Measurements from ENCODE around the gene SEMA4D.
"Not testable (repeated sequence)": the region's sequence is repeated elsewhere in the genome, so short reads cannot be mapped to it uniquely, and the experiment has no call there.

SEMA4D gene

DNA sequence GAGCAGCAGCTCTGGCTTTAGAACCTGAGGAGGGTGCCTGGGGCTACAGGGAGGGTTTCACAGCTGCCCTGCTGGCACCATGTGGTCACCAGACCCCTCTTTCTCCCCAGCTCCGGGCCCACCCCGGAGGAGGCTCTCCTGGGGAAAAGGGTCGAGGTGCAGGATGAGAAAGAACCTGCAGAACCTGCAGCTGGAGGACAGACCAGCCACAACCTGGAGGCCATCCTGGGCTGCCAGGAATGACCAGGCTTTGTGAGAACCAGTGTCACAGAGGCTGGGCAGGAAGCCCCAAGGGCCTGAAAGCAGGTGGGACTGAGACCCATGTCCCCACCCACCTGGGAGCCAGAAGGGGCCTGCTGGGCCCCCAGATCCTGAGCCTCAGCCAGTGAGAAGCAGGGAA, 23.0 kb downstream of the SEMA4D start:
- TF ChIP-seq, protein P1, sequence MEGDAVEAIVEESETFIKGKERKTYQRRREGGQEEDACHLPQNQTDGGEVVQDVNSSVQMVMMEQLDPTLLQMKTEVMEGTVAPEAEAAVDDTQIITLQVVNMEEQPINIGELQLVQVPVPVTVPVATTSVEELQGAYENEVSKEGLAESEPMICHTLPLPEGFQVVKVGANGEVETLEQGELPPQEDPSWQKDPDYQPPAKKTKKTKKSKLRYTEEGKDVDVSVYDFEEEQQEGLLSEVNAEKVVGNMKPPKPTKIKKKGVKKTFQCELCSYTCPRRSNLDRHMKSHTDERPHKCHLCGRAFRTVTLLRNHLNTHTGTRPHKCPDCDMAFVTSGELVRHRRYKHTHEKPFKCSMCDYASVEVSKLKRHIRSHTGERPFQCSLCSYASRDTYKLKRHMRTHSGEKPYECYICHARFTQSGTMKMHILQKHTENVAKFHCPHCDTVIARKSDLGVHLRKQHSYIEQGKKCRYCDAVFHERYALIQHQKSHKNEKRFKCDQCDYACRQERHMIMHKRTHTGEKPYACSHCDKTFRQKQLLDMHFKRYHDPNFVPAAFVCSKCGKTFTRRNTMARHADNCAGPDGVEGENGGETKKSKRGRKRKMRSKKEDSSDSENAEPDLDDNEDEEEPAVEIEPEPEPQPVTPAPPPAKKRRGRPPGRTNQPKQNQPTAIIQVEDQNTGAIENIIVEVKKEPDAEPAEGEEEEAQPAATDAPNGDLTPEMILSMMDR (IDR thresholded peaks at IDR 0.05; ENCODE audit: unreplicated experiment in 3 of 3): no peak
- H3K4me3 Mint-ChIP-seq: no peak overlapping the region
- H3K27ac Mint-ChIP-seq: no peak overlapping the region
- no peaks in the 10 kb centered on the region for H3K27me3 Mint-ChIP-seq (ENCODE audit: low read depth)
- no peaks in the 10 kb centered on the region for H3K9me3 Mint-ChIP-seq
- peaks cover 13% of the 10 kb centered on the region for H3K36me3 Mint-ChIP-seq (ENCODE audit: low read depth)
- H3K4me1 Mint-ChIP-seq: peaks cover 24% of the 10 kb centered on the region

DNA sequence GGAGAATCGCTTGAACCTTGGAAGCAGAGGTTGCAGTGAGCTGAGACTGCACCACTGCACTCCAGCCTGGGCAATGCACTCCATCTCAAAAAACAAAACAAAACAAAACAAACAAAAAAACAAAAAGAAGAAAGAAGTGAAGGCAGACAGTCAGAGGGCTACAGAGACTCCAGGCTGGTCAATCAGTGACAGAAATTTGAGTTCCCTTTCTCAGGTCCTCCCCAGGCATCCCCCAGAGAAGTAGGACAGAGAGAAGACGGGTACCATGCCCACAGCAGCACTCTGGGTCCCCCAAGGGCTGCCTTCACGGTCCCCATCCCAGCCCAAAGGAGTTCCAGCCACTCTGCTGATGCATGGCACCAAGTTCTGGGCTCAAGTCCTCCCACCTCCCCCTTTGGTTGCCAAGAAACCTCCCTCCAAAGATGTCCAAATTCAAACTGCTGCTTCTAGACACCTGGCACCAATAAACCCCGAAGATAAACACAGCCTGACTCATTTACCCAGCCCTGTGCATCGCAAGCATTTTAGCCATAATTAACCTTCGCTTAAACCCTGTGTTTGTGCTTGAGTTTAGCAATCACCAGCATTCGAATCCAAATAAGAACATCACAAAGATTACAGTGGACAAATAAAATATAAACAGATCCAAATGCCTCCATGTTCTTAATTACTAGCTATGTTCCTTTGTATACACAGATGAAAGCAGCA, 24.0 kb downstream of the SEMA4D start:
- peak overlapping the region in 1 of 3 experiments; percentile 45 for H3K27ac Mint-ChIP-seq
- H3K36me3 Mint-ChIP-seq (ENCODE audit: low read depth): peaks cover 5% of the 10 kb centered on the region
- TF ChIP-seq, protein P1 (IDR thresholded peaks at IDR 0.05; ENCODE audit: unreplicated experiment in 3 of 3): no peak
- no peak overlapping the region for H3K4me3 Mint-ChIP-seq
- H3K27me3 Mint-ChIP-seq (ENCODE audit: low read depth): no peaks in the 10 kb centered on the region
- H3K9me3 Mint-ChIP-seq: no peaks in the 10 kb centered on the region
- H3K4me1 Mint-ChIP-seq: peaks cover 24% of the 10 kb centered on the region

DNA sequence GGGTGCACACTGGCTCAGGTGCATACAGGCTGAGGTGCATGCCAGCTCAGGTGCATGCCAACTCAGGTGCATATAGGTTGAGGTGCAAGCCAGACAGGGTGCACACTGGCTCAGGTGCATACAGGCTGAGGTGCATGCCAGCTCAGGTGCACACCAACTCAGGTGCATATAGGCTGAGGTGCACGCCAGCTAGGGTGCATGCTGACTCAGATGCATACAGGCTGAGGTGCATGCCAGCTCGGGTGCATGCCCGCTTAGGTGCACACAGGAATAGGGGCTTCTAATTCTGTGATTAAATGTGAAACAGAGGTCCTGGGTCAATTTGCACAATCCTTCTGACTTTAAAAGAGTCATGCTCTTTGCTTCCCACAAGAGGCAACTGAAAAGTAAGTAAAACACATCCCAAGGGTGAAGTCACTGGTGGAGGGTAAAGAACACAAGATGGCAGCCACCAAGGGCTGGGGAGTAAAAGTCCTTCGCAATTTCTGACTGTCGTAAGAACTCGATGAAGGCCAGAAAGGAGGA, 26.1 kb downstream of the SEMA4D start:
- H3K4me1 Mint-ChIP-seq; H3K27ac Mint-ChIP-seq; H3K27me3 Mint-ChIP-seq (ENCODE audit: low read depth); H3K9me3 Mint-ChIP-seq; H3K4me3 Mint-ChIP-seq; H3K36me3 Mint-ChIP-seq (ENCODE audit: low read depth): not testable (repeated sequence)

DNA sequence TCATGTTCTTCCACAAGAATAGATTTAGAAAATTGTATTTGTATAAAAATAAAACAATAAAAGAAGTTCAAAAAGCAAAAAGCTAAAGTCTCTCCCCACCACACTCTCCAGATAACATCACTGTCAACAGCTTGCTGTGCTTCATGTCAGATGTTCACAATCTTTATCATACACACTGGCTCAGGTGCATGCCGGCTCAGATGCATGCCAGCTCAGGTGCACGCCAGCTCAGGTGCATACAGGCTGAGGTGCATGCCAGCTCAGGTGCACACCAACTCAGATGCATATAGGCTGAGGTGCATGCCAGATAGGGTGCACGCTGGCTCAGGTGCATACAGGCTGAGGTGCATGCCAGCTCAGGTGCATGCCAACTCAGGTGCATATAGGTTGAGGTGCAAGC, 26.5 kb downstream of the SEMA4D start:
- no peak overlapping the region for H3K4me3 Mint-ChIP-seq
- H3K9me3 Mint-ChIP-seq: no peaks in the 10 kb centered on the region
- no peaks in the 10 kb centered on the region for H3K36me3 Mint-ChIP-seq (ENCODE audit: low read depth)
- H3K4me1 Mint-ChIP-seq: peaks cover 6% of the 10 kb centered on the region
- TF ChIP-seq, protein P1 (IDR thresholded peaks at IDR 0.05; ENCODE audit: unreplicated experiment in 3 of 3): no peak
- H3K27ac Mint-ChIP-seq: no peak overlapping the region
- no peaks in the 10 kb centered on the region for H3K27me3 Mint-ChIP-seq (ENCODE audit: low read depth)

DNA sequence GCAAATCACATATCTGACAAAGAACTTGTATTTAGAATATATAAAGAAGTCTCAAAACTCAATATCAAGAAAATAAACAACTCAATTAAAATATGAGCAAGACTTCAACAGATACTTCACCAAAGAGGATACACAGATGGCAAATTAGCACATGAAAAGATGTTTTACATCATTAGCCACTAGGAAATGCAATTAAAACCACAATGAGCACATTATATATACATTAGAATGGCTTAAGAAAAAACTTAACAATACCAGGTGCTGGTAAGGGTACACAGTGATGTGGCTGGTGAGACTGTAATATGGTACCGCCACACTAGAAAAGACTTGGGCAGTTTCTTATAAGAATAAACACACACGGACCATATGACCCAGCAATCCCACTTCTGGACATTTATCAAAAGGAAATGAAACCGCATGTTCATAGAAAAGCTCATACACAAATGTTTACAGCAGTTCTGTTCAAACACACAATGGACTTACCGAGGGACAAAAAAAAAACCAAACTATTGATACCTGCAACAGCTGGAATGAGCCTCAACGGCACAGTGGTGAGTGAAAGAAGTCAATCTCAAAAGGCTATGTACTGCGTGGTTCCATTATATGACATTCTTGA, 27.6 kb downstream of the SEMA4D start:
- H3K27ac Mint-ChIP-seq: no peak overlapping the region
- no peaks in the 10 kb centered on the region for H3K9me3 Mint-ChIP-seq
- TF ChIP-seq, protein P1 (IDR thresholded peaks at IDR 0.05; ENCODE audit: unreplicated experiment in 3 of 3): no peak
- peaks cover 6% of the 10 kb centered on the region for H3K4me1 Mint-ChIP-seq
- H3K4me3 Mint-ChIP-seq: no peak overlapping the region
- no peaks in the 10 kb centered on the region for H3K36me3 Mint-ChIP-seq (ENCODE audit: low read depth)
- H3K27me3 Mint-ChIP-seq (ENCODE audit: low read depth): peaks cover under 1% of the 10 kb centered on the region

DNA sequence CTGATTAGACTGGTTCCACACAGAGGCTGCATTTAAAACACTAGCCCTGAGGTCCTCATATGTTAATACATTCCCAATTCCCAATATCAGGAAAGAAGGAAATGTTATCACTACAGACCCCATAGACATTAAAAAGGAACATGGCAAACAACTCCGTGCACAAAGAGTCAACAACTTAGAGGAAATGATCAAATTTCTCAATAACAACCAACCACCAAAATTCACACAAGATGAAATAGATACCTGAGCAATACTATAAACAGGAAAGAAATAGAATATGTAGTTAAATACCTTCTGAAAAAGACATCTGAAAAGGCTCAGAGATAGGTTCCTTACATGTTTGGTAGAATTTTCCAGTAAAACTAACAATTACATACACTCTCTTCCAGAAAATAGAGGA, 28.9 kb downstream of the SEMA4D start:
- TF ChIP-seq, protein P1 (IDR thresholded peaks at IDR 0.05; ENCODE audit: unreplicated experiment in 3 of 3): no peak
- Mint-ChIP-seq H3K36me3 (ENCODE audit: low read depth) (no peaks in the 10 kb centered on the region), H3K4me3 (no peak overlapping the region), H3K27me3 (ENCODE audit: low read depth) (peaks cover 4% of the 10 kb centered on the region), H3K4me1 (peaks cover under 1% of the 10 kb centered on the region), H3K27ac (peak overlapping the region; percentile 4 to 96 (median 54)), H3K9me3 (no peaks in the 10 kb centered on the region)
